Measurements from ENCODE around the gene APRT.

APRT gene

GRCh38 chr16:88770461-88771293, 41.1 kb downstream of the APRT start:
- peak; percentile 40 for DNase-seq

- peak; percentile 38 for DNase-seq
Measured at GRCh38 chr16:88769617-88770460, 41.9 kb downstream of the APRT start.

GRCh38 chr16:88768071-88768783, 43.5 kb downstream of the APRT start:
- peak; percentile 2 for DNase-seq

GRCh38 chr16:88767546-88768070, 44.1 kb downstream of the APRT start:
- DNase-seq = no peak

- DNase-seq = no peak
Measured at GRCh38 chr16:88766975-88767374, 44.8 kb downstream of the APRT start.

- DNase-seq = no peak
Measured at GRCh38 chr16:88764913-88765349, 46.8 kb downstream of the APRT start.

GRCh38 chr16:88764080-88764479, 47.6 kb downstream of the APRT start:
- no peak for DNase-seq

GRCh38 chr16:88763502-88764053, 48.1 kb downstream of the APRT start:
- no peak for DNase-seq

GRCh38 chr16:88762941-88763340, 48.8 kb downstream of the APRT start:
- no peak for DNase-seq

GRCh38 chr16:88762258-88762870, 49.4 kb downstream of the APRT start:
- DNase-seq = no peak

- DNase-seq = no peak
Measured at GRCh38 chr16:88761830-88762229, 49.9 kb downstream of the APRT start.

- DNase-seq = no peak
Measured at GRCh38 chr16:88761143-88761534, 50.6 kb downstream of the APRT start.

GRCh38 chr16:88760424-88761142, 51.1 kb downstream of the APRT start:
- DNase-seq = no peak

GRCh38 chr16:88759976-88760350, 51.8 kb downstream of the APRT start:
- no peak for DNase-seq

Data from NCI-H345 (cell line).